A549 (cell line): ENCODE measurements around the gene MCU.
A peak's percentile ranks its signal among the peaks of the same experiment; 100 is the strongest.

Source experiments
- EHMT2 ChIP-seq: fragments of 200-600 bp; sonication (generic); IDR thresholded peaks from 2 replicates; pipeline ENCODE4 v1.6.1; 2016; ENCODE audit warnings: antibody characterized with exemption, low read depth, mild to moderate bottlenecking, moderate library complexity
- ELK1 ChIP-seq: fragments of 150-350 bp; IDR thresholded peaks from 2 replicates; pipeline ENCODE4 v1.6.1; 2014; ENCODE audit warnings: low read depth, mild to moderate bottlenecking, low read length
- EP300 ChIP-seq, 2 experiments: fragments of >200 bp; sonication (Bioruptor Twin); formaldehyde crosslinking; IDR thresholded peaks; 2 replicates in 1 of 2; 3 replicates in 1 of 2; pipeline ENCODE4 v1.6.1; 2016 to 2017
- NR3C1 ChIP-seq: fragments of >200 bp; sonication (Bioruptor Twin); formaldehyde crosslinking; IDR thresholded peaks from 3 replicates; pipeline ENCODE4 v1.6.1; 2017
- POLR2A ChIP-seq: IDR thresholded peaks from 2 replicates; pipeline ENCODE4 v1.6.1; 2012; ENCODE audit warnings: mild to moderate bottlenecking, low read length
- SMC3 ChIP-seq: fragments of >200 bp; sonication (Bioruptor Twin); formaldehyde crosslinking; IDR thresholded peaks from 3 replicates; pipeline ENCODE4 v1.6.1; 2018; ENCODE audit warnings: inconsistent platforms
- TF ChIP-seq, protein P1 (sequence below): fragments of >200 bp; sonication (Bioruptor Twin); formaldehyde crosslinking; IDR thresholded peaks from 3 replicates; pipeline ENCODE4 v1.5.1; 2016
- TF ChIP-seq, protein P2 (sequence below): fragments of 450-650 bp; IDR thresholded peaks from 2 replicates; pipeline ENCODE4 v1.6.1; 2014; ENCODE audit warnings: antibody characterized with exemption
- TF ChIP-seq, protein P3 (sequence below): IDR thresholded peaks from 2 replicates; pipeline ENCODE4 v1.6.1; 2012

- TF ChIP-seq, protein P1, sequence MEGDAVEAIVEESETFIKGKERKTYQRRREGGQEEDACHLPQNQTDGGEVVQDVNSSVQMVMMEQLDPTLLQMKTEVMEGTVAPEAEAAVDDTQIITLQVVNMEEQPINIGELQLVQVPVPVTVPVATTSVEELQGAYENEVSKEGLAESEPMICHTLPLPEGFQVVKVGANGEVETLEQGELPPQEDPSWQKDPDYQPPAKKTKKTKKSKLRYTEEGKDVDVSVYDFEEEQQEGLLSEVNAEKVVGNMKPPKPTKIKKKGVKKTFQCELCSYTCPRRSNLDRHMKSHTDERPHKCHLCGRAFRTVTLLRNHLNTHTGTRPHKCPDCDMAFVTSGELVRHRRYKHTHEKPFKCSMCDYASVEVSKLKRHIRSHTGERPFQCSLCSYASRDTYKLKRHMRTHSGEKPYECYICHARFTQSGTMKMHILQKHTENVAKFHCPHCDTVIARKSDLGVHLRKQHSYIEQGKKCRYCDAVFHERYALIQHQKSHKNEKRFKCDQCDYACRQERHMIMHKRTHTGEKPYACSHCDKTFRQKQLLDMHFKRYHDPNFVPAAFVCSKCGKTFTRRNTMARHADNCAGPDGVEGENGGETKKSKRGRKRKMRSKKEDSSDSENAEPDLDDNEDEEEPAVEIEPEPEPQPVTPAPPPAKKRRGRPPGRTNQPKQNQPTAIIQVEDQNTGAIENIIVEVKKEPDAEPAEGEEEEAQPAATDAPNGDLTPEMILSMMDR: no peak
- TF ChIP-seq ELK1 (no peak), NR3C1 (no peak), POLR2A (no peak), EP300 (IDR thresholded peaks at IDR 0.05) (no peak), EHMT2 (no peak), SMC3 (no peak)
- TF ChIP-seq, protein P2, sequence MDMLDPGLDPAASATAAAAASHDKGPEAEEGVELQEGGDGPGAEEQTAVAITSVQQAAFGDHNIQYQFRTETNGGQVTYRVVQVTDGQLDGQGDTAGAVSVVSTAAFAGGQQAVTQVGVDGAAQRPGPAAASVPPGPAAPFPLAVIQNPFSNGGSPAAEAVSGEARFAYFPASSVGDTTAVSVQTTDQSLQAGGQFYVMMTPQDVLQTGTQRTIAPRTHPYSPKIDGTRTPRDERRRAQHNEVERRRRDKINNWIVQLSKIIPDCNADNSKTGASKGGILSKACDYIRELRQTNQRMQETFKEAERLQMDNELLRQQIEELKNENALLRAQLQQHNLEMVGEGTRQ: no peak
- TF ChIP-seq, protein P3, sequence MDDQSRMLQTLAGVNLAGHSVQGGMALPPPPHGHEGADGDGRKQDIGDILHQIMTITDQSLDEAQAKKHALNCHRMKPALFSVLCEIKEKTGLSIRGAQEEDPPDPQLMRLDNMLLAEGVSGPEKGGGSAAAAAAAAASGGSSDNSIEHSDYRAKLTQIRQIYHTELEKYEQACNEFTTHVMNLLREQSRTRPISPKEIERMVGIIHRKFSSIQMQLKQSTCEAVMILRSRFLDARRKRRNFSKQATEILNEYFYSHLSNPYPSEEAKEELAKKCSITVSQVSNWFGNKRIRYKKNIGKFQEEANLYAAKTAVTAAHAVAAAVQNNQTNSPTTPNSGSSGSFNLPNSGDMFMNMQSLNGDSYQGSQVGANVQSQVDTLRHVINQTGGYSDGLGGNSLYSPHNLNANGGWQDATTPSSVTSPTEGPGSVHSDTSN: peak; percentile 30; the same call in 1 of the 2 replicates
Measured at GRCh38 chr10:72690071-72690755, 1.7 kb upstream of the MCU start.
